MM.1S (cell line): ENCODE measurements around the gene DHRS7B.

ENCODE experiments used
- DNase-seq: peaks from one replicate; pipeline ENCODE4 v3.0.0-alpha.2; 2015
- H2AFZ ChIP-seq: fragments of 300-600 bp; sonication (generic); 2 replicates; pipeline ENCODE4 v1.6.0; 2016; ENCODE audit warnings: antibody characterized with exemption, low read length
- H3F3A ChIP-seq: fragments of 300-600 bp; sonication (generic); 2 replicates; pipeline ENCODE4 v1.6.1; 2016; ENCODE audit warnings: mild to moderate bottlenecking, antibody characterized with exemption, low read length, moderate library complexity, mixed read lengths; ENCODE audit not compliant: insufficient read depth
- H3K27ac ChIP-seq: fragments of 300-600 bp; sonication (generic); 2 replicates; pipeline ENCODE4 v1.5.1; 2016; ENCODE audit warnings: mild to moderate bottlenecking, low read length
- H3K27me3 ChIP-seq: fragments of 300-600 bp; sonication (generic); replicated peaks from 2 replicates; pipeline ENCODE4 v1.6.0; 2016; ENCODE audit warnings: low read length; ENCODE audit not compliant: insufficient read depth
- H3K36me3 ChIP-seq: fragments of 300-600 bp; sonication (generic); replicated peaks from 2 replicates; pipeline ENCODE4 v1.6.1; 2016; ENCODE audit warnings: mild to moderate bottlenecking, low read length, mixed read lengths; ENCODE audit not compliant: insufficient read depth
- H3K4me1 ChIP-seq: fragments of 300-600 bp; sonication (generic); 2 replicates; pipeline ENCODE4 v1.6.1; 2016; ENCODE audit warnings: low read length, mixed read lengths
- H3K4me2 ChIP-seq: fragments of 300-600 bp; sonication (generic); 2 replicates; pipeline ENCODE4 v1.6.0; 2016; ENCODE audit warnings: low read depth, low read length
- H3K4me3 ChIP-seq: fragments of 300-600 bp; sonication (generic); 2 replicates; pipeline ENCODE4 v1.5.1; 2016; ENCODE audit warnings: low read length, mixed read lengths
- H3K79me2 ChIP-seq: fragments of 300-600 bp; sonication (generic); 2 replicates; pipeline ENCODE4 v1.6.1; 2016; ENCODE audit warnings: mixed run types, low read length, mixed read lengths
- H3K9ac ChIP-seq: fragments of 300-600 bp; sonication (generic); 2 replicates; pipeline ENCODE4 v1.6.1; 2016; ENCODE audit warnings: low read length, mixed read lengths
- H3K9me2 ChIP-seq: fragments of 300-600 bp; sonication (generic); replicated peaks from 2 replicates; pipeline ENCODE4 v1.6.1; 2016; ENCODE audit warnings: mild to moderate bottlenecking, low read length, mixed read lengths; ENCODE audit not compliant: insufficient read depth
- H3K9me3 ChIP-seq: fragments of 300-600 bp; sonication (generic); replicated peaks from 2 replicates; pipeline ENCODE4 v1.6.1; 2016; ENCODE audit warnings: mild to moderate bottlenecking, low read length, mixed read lengths; ENCODE audit not compliant: insufficient read depth
- H4K20me1 ChIP-seq: fragments of 300-600 bp; sonication (generic); 2 replicates; pipeline ENCODE4 v1.6.1; 2016; ENCODE audit warnings: mild to moderate bottlenecking, low read length, moderate library complexity, mixed read lengths; ENCODE audit not compliant: insufficient read depth
- CTCF ChIP-seq: fragments of 300-600 bp; sonication (generic); IDR thresholded peaks from 2 replicates; pipeline ENCODE4 v1.5.1; 2016; ENCODE audit warnings: antibody characterized with exemption, low read length, mixed read lengths
- EZH2 ChIP-seq: fragments of 300-600 bp; sonication (generic); optimal IDR thresholded peaks from 2 replicates; pipeline ENCODE3; 2017; ENCODE audit warnings: low read depth, mild to moderate bottlenecking, antibody characterized with exemption, low read length, mixed read lengths
- EZH2phosphoT487 ChIP-seq: fragments of 300-600 bp; sonication (generic); IDR thresholded peaks from 2 replicates; pipeline ENCODE4 v1.6.1; 2018; ENCODE audit warnings: antibody characterized with exemption, low read length

Gene DHRS7B

GRCh38 chr17:21198411-21198810 is 71.6 kb downstream of the DHRS7B start:
- no peaks in the 10 kb centered on the region for H3F3A ChIP-seq
- no peak overlapping the region for H3K4me2 ChIP-seq
- H3K9ac ChIP-seq = no peak overlapping the region
- H3K9me2 ChIP-seq = no peaks in the 10 kb centered on the region
- DNase-seq = no peak
- peaks cover 13% of the 10 kb centered on the region; the same call in 1 of the 2 replicates for H3K36me3 ChIP-seq
- no peak overlapping the region for H2AFZ ChIP-seq
- H3K27me3 ChIP-seq = no peaks in the 10 kb centered on the region
- H3K4me1 ChIP-seq = no peaks in the 10 kb centered on the region
- TF ChIP-seq CTCF (no peak), EZH2 (no peak), EZH2phosphoT487 (no peak)
- H3K79me2 ChIP-seq = peaks cover 66% of the 10 kb centered on the region
- no peak overlapping the region for H3K4me3 ChIP-seq
- H4K20me1 ChIP-seq = peaks cover 47% of the 10 kb centered on the region
- no peaks in the 10 kb centered on the region for H3K9me3 ChIP-seq
- no peak overlapping the region for H3K27ac ChIP-seq

- Histone ChIP-seq H3K9me2 (no peaks in the 10 kb centered on the region), H2AFZ (no peak overlapping the region), H3K4me1 (no peaks in the 10 kb centered on the region), H3K4me2 (no peak overlapping the region), H3F3A (no peaks in the 10 kb centered on the region), H4K20me1 (peaks cover 48% of the 10 kb centered on the region), H3K4me3 (no peak overlapping the region), H3K79me2 (peaks cover 75% of the 10 kb centered on the region), H3K9me3 (no peaks in the 10 kb centered on the region), H3K36me3 (peaks cover 13% of the 10 kb centered on the region; the same call in 1 of the 2 replicates), H3K27me3 (no peaks in the 10 kb centered on the region), H3K9ac (no peak overlapping the region), H3K27ac (no peak overlapping the region)
- TF ChIP-seq EZH2 (no peak), CTCF (no peak), EZH2phosphoT487 (no peak)
- no peak for DNase-seq
These were observed 72.5 kb downstream of the DHRS7B start for GRCh38 chr17:21199311-21199710.

- DNase-seq = no peak
- H3K36me3 ChIP-seq = peaks cover 13% of the 10 kb centered on the region; the same call in 1 of the 2 replicates
- H3K9me3 ChIP-seq = no peaks in the 10 kb centered on the region
- H3K27me3 ChIP-seq = no peaks in the 10 kb centered on the region
- H3K4me3 ChIP-seq = no peak overlapping the region
- H3K27ac ChIP-seq = no peak overlapping the region
- peaks cover 54% of the 10 kb centered on the region for H4K20me1 ChIP-seq
- H3K79me2 ChIP-seq = peaks cover 80% of the 10 kb centered on the region
- no peaks in the 10 kb centered on the region for H3K9me2 ChIP-seq
- no peaks in the 10 kb centered on the region for H3F3A ChIP-seq
- no peak overlapping the region for H3K9ac ChIP-seq
- no peaks in the 10 kb centered on the region for H3K4me1 ChIP-seq
- TF ChIP-seq EZH2phosphoT487 (no peak), CTCF (no peak), EZH2 (no peak)
- no peak overlapping the region for H2AFZ ChIP-seq
- no peak overlapping the region for H3K4me2 ChIP-seq
These were observed 73.1 kb downstream of the DHRS7B start for GRCh38 chr17:21199856-21200255.
